Measurements from ENCODE around the gene TNFRSF6B. TPM values are rescaled to one million over a fixed set of nuclear protein-coding genes. Genes with fewer than 3 reads are reported as not detected.
A peak's percentile ranks its signal among the peaks of the same experiment; 100 is the strongest.

Gene TNFRSF6B
- total and polyA plus RNA-seq, 2 donors (not counting 3 experiments of a cell fraction or from before 2014, with no cell fraction given), result 0.69 to 11.3 TPM

DNA sequence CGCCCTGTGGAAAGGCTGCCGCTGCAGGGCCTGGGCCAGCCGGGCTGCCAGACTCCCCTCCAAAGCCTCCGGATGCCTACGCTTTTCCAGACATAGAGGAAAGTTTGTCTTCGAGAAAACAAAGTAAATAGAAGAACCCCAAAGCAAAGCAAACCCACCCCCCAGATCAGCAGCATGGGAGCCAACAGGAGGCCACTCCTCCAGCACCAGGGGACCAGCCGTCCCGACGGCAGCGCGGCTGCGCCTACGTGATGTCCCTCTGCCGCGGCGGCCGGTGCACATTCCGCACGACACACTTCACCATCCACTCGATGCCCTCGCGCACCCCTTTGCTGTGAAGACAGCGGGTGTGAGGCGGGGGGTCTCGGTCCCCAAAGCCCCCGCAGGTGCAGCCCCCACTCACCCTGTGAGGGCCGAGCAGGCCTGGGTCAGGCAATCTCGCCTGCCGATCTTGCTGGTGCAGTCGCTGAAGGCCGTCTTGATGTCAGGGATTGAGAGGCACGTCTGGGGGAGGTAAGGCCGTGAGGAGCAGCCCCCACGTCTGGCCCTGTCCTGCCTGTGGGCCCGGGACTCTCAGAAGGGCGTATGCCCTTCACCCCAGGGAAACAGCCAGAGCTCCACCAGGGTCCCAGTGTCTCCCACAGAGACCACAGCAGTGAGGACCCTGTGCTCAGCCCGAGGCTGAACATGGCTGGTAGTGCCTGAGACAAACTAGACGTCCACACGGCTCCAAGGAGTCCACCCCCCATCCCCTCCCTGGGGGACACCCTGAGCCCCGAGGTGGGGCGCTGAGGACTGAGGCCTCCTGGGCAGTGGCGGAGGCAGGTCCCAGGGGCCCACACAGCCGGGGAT lies 4.0 kb downstream of the TNFRSF6B start:
- DNase-seq (ENCODE audit: low read depth, low spot score) (no peak), FAIRE-seq (no peak)
- Histone ChIP-seq H3K27ac (ENCODE audit: insufficient read depth, low read depth, low read length) (no peak overlapping the region), H4K20me1 (replicated peaks; ENCODE audit: control insufficient read depth, extremely low read depth, insufficient read depth, low read length) (no peaks in the 10 kb centered on the region), H3K4me3 (replicated peaks in 1 of 3; ENCODE audit: insufficient read depth in 1 of 3, low read depth in 1 of 3, low read length in 3 of 3) (no peak overlapping the region), H3K27me3 (ENCODE audit: control insufficient read depth in 2 of 2, insufficient read depth in 2 of 2, low read length in 2 of 2) (no peaks in the 10 kb centered on the region), H3K9ac (replicated peaks; ENCODE audit: extremely low read depth, insufficient read depth, low read length) (no peak overlapping the region), H3K36me3 (ENCODE audit: control insufficient read depth in 2 of 2, extremely low read depth in 1 of 2, insufficient read depth in 2 of 2, low read length in 2 of 2) (peaks cover 3 to 8% of the 10 kb centered on the region in 2 experiments), H3K4me2 (ENCODE audit: insufficient read depth, low read length) (no peak overlapping the region), H3K9me1 (replicated peaks; ENCODE audit: control insufficient read depth, extremely low read depth, insufficient read depth, low read length) (no peaks in the 10 kb centered on the region), H3K79me2 (ENCODE audit: control insufficient read depth, insufficient read depth, low read length) (no peaks in the 10 kb centered on the region), H3K9me3 (replicated peaks; ENCODE audit: control insufficient read depth, insufficient read depth, low read length) (no peaks in the 10 kb centered on the region), H3K4me1 (ENCODE audit: control insufficient read depth, extremely low read depth, insufficient read depth, low read length) (peaks cover 35% of the 10 kb centered on the region), H2AFZ (ENCODE audit: low read depth, low read length) (no peak overlapping the region)
- intact Hi-C loops (cut with micrococcal nuclease) (no loop called here), dilution Hi-C loops (cut with MboI; ENCODE audit: extremely low pct_ligation_motif_present, low sequenced_read_pairs) (no loop called here)
- TF ChIP-seq FOS (IDR thresholded peaks at IDR 0.05; ENCODE audit: borderline replicate concordance, insufficient read depth, low read length), result no peak
- TF ChIP-seq MYC (IDR thresholded peaks at IDR 0.05; ENCODE audit: low read depth, low read length), result no peak
- TF ChIP-seq JUN (IDR thresholded peaks at IDR 0.05; ENCODE audit: borderline replicate concordance, insufficient read depth, insufficient read length, low read depth), result no peak
- TF ChIP-seq POLR2A (IDR thresholded peaks at IDR 0.05; ENCODE audit: low read depth, low read length), result no peak
- TF ChIP-seq, protein P1, sequence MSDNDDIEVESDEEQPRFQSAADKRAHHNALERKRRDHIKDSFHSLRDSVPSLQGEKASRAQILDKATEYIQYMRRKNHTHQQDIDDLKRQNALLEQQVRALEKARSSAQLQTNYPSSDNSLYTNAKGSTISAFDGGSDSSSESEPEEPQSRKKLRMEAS (IDR thresholded peaks at IDR 0.05; ENCODE audit: insufficient read depth, insufficient read length), result no peak
- TF ChIP-seq EZH2 (IDR thresholded peaks at IDR 0.05; ENCODE audit: borderline replicate concordance, low read depth, low read length, severe bottlenecking), result no peak
- TF ChIP-seq GATA2 (IDR thresholded peaks at IDR 0.05; ENCODE audit: insufficient read depth, insufficient read length, low read depth, low read length), result no peak
- TF ChIP-seq POLR2AphosphoS5 (IDR thresholded peaks at IDR 0.05; ENCODE audit: insufficient read depth, low read depth, low read length), result peak; percentile 8
- ChIA-PET POLR2A (interaction anchor here (1.5 kb wide), 1 partner anchor 8 kb away, joined by 8 read pairs; the partner anchor contains the start of genes ARFRP1 and ZGPAT), CTCF (no interaction called here)
- BruUV-seq (replicated peaks), result no TSS peak
